Fibroblast of skin of left biceps (primary cell): ENCODE data around the gene XKR3.
"Not testable (repeated sequence)": the region's sequence is repeated elsewhere in the genome, so short reads cannot be mapped to it uniquely, and the experiment has no call there.

Experiments used
- DNase-seq, 2 experiments: peaks; one replicate each; pipeline ENCODE4 v3.0.0-alpha.2; 2013; ENCODE audit warnings: low read depth in 2 of 2

Gene XKR3

DNA sequence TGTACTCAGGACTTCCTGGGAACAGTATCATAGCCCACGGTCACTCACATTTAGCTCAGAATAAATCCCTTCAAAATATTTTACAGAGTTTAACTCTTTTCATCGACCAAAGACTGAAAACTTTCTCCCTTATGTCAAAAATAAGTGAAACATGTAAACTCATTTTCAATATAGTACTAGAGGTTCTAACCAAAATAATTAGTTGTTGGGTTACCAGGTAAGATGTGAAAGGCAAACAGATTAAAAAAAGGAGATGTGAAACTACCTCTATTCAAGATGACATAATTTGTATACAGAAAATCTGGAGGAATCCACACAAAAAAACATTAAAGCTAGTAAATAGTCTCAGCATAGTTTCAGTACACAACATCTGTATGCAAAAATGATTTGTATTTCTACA lies 20.3 kb downstream of the XKR3 start:
- DNase-seq = no peak

- DNase-seq = no peak
Measured at GRCh38 chr22:16803255-16803917, 21.8 kb downstream of the XKR3 start.

DNA sequence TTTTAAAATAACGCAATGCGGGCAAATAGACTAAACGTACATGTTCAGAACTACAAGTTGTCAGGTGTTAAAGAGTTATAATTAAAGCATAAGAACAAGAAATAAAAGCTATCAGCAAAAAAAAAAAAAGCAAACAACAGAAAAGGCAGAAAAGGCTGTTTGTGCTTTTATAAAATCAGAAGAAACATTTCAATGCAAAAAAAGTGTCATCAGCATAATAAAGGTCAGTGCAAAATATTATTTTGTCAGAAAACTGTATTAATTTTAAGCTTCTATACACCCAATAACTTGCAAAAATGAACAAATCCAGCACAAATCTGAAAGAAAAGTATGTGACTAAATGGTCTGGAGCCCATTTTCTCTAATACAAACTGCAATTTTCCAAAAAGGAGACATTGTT lies 23.6 kb downstream of the XKR3 start:
- no peak for DNase-seq

- DNase-seq = no peak
Measured at GRCh38 chr22:16801088-16801487, 24.1 kb downstream of the XKR3 start.

GRCh38 chr22:16800358-16800757 lies 24.9 kb downstream of the XKR3 start:
- no peak for DNase-seq

DNA sequence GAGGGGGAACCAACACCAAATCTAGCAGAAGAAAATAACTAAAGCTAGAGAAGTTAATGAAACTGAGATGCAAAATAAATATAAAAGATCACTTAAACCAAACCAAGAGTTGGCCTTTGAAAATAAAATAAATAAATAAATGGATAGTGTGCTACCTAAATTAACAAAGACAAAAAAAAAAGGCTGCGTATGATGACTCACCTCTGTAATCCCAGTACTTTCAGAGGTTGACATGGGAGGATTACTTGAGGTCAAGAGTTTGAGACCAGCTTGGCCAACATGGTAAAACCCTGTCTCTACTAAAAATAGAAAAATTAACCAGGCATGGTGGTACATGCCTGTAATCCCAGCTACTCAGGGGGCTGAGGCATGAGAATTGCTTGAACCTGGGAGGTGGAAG lies 29.7 kb downstream of the XKR3 start:
- DNase-seq = not testable (repeated sequence)

GRCh38 chr22:16793831-16794230 lies 31.4 kb downstream of the XKR3 start:
- no peak for DNase-seq

- no peak for DNase-seq
Measured at GRCh38 chr22:16789860-16790493, 35.2 kb downstream of the XKR3 start.

DNA sequence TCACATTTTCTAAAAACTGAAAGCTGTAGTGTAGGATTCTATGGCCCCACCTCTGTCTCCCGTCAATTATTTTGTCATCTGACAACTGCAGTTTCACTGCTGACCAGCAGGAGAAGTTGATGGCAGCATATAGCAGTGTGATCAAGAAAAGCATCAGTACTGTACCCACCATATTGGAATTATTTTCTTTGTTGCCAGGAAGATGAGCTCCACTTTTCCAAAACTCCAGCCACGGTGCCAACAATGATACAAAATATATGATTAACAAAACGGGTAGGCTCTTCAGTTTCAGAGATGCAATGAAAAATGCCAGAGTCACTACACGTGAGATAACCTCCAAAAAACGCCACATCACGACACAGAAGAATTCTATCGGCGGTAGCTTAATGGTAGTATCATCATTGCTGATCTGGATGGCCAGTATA lies 41.3 kb downstream of the XKR3 start:
- no peak for DNase-seq

- no peak for DNase-seq
Measured at GRCh38 chr22:16783453-16783852, 41.8 kb downstream of the XKR3 start.

DNA sequence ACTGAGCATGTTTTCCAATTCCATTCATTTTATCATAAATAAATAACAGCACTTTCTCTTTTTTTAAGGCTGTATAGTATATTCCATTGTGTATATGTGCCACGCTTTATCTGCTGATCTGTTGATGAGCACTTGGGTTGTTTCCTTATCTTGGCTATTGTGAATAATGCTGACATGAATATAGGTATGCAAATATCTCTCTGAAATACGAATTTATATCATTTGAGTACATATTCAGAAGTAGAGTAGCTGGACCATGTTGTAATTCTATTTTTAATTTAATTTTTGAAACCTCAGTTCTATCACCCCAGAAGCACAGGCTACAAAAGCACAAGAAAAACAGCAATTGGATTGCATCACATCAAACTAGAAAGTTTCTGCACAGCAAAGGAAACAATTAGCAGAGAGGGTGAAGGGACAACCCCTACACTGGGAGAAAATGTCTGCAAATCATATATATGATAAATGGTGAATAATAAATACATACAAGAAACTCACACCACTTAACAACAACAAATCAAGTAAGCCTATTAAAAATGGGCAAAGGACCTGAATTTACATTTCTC lies 43.4 kb downstream of the XKR3 start:
- DNase-seq = no peak

GRCh38 chr22:16781074-16781763 lies 44.0 kb downstream of the XKR3 start:
- no peak for DNase-seq

DNA sequence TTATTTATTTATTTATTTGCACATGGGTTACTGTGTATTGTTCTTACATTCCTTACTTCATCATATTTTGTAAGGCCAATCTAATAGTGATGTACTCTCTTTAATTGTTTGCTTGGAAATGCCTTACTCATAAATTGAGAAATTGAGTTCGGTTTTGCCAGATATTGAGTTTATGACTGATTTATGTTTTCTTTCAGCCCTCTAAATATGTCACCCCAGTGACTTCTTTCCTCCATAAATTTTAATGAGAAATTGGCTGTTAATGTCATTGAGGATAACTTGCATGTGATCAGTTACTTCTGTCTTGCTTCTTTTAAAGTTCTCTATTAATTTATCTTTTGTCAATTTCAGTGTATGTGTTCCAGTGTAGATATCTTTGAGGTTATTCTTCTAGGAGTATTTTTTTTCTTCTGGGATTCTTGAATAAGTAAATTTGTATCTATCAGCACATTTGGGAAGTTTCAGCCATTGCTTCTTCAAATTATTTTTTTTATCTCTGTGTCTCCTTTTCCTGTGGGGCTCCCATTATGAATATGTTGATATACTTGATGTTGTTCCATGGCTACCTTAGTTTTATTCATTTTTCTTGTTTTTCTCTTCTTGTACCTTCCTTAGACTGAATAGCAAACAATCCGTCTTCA lies 47.8 kb downstream of the XKR3 start:
- DNase-seq = no peak

DNA sequence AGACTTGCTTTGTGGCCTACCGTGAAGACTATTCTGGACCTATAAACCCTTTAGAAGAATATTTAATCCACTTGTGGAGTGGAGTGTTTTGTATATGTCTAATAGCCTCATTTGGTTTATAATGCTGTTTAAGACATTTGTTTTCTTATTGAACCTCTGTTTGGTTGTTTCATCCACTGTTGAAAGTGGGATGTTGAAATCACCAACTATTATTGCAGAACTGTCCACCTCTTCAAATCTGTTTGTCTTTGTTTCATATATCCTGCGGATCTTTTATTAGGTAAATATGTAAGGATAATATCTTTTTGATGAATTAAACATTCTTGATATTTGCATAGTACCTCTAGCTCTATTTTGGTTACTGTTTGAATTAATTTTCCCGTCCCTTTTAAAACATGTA lies 49.1 kb downstream of the XKR3 start:
- no peak for DNase-seq

GRCh38 chr22:16774911-16775500 lies 50.2 kb downstream of the XKR3 start:
- DNase-seq = no peak

- not testable (repeated sequence) for DNase-seq
Measured at GRCh38 chr22:16771569-16771968, 53.6 kb downstream of the XKR3 start.

DNA sequence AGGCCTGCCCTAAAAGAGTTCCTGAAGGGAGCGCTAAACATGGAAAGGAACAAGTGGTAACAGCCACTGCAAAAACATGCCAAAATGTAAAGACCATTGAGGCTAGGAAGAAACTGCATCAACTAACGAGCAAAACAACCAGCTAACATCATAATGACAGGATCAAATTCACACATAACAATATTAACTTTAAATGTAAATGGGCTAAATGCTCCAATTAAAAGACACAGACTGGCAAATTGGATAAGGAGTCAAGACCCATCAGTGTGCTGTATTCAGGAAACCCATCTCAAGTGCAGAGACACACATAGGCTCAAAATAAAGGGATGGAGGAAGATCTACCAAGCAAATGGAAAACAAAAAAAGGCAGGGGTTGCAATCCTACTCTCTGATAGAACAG lies 57.3 kb downstream of the XKR3 start:
- DNase-seq = not testable (repeated sequence)

- DNase-seq = not testable (repeated sequence)
Measured at GRCh38 chr22:16762224-16762623, 63.0 kb downstream of the XKR3 start.

DNA sequence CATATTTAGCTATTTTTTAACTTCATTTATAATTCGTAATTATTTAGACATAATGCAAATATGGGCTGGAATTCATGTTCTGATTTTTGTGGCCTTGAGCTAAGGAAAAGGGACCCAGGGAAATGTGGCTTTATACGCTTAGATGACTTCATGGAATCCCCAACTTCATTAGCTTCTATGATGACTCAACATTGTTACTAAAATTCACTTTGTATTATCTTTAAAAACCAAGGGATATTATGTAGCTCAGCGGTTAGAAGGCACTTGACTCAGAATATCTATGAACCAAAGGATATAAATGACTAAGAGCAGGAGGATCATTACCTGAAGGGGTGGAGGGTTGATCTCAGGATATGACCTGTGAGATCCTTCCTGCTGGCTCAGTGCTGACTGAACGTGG lies 64.8 kb downstream of the XKR3 start:
- DNase-seq = not testable (repeated sequence)

GRCh38 chr22:16749282-16749681 lies 75.9 kb downstream of the XKR3 start:
- DNase-seq = not testable (repeated sequence)

DNA sequence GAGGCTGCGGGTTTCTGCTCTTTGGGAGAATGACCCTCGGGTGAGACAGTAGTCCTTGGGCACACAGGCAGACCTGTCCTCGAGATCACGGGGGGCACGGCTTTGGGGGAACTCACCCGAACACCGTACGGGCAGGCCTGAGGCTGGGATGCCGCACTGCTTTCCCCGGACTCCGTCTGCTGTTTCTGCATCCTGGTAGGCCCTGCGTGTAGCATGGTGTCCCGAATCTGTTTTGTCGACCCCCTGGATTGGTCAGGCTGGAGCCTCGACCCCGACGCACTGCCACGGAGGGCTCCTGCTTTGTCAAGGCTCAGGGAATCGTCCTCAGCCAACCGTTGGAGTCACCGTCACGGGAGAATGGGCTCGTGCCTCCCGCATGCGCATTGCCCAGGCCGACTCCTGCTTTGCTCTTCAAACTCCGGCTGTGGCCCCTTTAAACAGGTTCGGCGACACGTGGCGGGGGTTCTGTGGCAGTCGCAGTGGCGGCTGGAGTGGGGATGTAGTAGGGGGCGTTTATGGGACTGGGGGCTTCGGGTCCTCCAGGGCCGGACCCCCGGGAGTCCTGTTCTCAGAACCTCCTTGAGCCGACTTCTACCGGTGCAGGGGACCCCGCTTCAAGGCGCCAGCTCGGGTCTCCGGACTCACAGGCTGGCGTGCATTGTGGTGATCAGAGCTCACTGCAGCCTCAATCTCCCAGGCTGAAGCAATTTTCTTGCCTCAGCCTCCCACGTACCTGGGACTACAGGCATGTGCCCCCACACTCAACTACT lies 76.9 kb downstream of the XKR3 start:
- DNase-seq = not testable (repeated sequence)
